IMR-90 (cell line): ENCODE data around the gene ZNF776. TPM values are rescaled to one million over a fixed set of nuclear protein-coding genes. Genes with fewer than 3 reads are reported as not detected.

Source experiments
- ATAC-seq: fragments of 200-7000 bp; cut with Tn5 transposase; 2 replicates; pipeline ENCODE4 v1.9.1; 2020; ENCODE audit warnings: low read depth, mild to moderate bottlenecking, moderate library complexity
- BruUV-seq: library from RNA; stranded (reverse); fragments of 400-500 nt; replicated peaks from 2 replicates; lab custom pipeline; 2021; lab: Mats Ljungman, UMichigan
- CTCF ChIA-PET: fragments of 300-600 bp; formaldehyde crosslinking; extraction: SDS; loops from one replicate; lab custom pipeline; 2021; ENCODE audit warnings: antibody characterized with exemption; lab: Yijun Ruan, JAX
- POLR2A ChIA-PET: fragments of 300-600 bp; sonication (Branson Sonifier 250); formaldehyde crosslinking; loops from one replicate; lab custom pipeline; 2022; ENCODE audit warnings: antibody characterized with exemption; ENCODE audit not compliant: unreplicated experiment; lab: Charles Lee
- DNase-seq: peaks from one replicate; pipeline ENCODE4 v3.0.0; 2013
- H2AFZ ChIP-seq: replicated peaks from 2 replicates; pipeline ENCODE3; 2013; ENCODE audit warnings: low read length, mild to moderate bottlenecking; ENCODE audit not compliant: poor library complexity
- H2AK5ac ChIP-seq: 2 replicates; pipeline ENCODE4 v1.6.1; 2013; ENCODE audit warnings: low read depth, low read length, inconsistent platforms
- H2AK9ac ChIP-seq: replicated peaks from 2 replicates; pipeline ENCODE3; 2013; ENCODE audit warnings: mild to moderate bottlenecking, low read depth, low read length, moderate library complexity; ENCODE audit not compliant: poor library complexity
- H2BK120ac ChIP-seq: 2 replicates; pipeline ENCODE4 v1.6.1; 2013; ENCODE audit warnings: low read depth, low read length, inconsistent platforms
- H2BK15ac ChIP-seq: 3 replicates; pipeline ENCODE4 v1.6.1; 2013; ENCODE audit warnings: low read depth, low read length, inconsistent platforms
- H2BK20ac ChIP-seq: 2 replicates; pipeline ENCODE4 v1.6.1; 2013; ENCODE audit warnings: low read depth, mild to moderate bottlenecking, inconsistent platforms, low read length, moderate library complexity
- H2BK5ac ChIP-seq: 2 replicates; pipeline ENCODE4 v1.6.1; 2013; ENCODE audit warnings: mild to moderate bottlenecking, low read depth, low read length, inconsistent platforms; ENCODE audit not compliant: poor library complexity, severe bottlenecking
- H3K14ac ChIP-seq: replicated peaks from 2 replicates; pipeline ENCODE4 v1.6.1; 2013; ENCODE audit warnings: low read depth, low read length, inconsistent platforms
- H3K18ac ChIP-seq: 2 replicates; pipeline ENCODE4 v1.6.1; 2013; ENCODE audit warnings: low read depth, low read length, control low read depth
- H3K23ac ChIP-seq: 2 replicates; pipeline ENCODE4 v1.6.1; 2013; ENCODE audit warnings: low read depth, low read length, inconsistent platforms
- H3K27ac ChIP-seq: 2 replicates; pipeline ENCODE4 v1.5.1; 2013; ENCODE audit warnings: mild to moderate bottlenecking, control low read depth, low read length; ENCODE audit not compliant: insufficient read depth
- H3K27me3 ChIP-seq: 2 replicates; pipeline ENCODE4 v1.6.1; 2013; ENCODE audit warnings: low read length; ENCODE audit not compliant: control insufficient read depth, insufficient read depth
- H3K36me3 ChIP-seq: 2 replicates; pipeline ENCODE4 v1.6.1; 2013; ENCODE audit warnings: low read length, mixed read lengths; ENCODE audit not compliant: control insufficient read depth, insufficient read depth
- H3K4ac ChIP-seq: 2 replicates; pipeline ENCODE4 v1.6.1; 2013; ENCODE audit warnings: low read depth, low read length, inconsistent platforms
- H3K4me1 ChIP-seq: 2 replicates; pipeline ENCODE4 v1.6.1; 2013; ENCODE audit warnings: low read length, mixed read lengths; ENCODE audit not compliant: control insufficient read depth, insufficient read depth
- H3K4me2 ChIP-seq: 2 replicates; pipeline ENCODE4 v1.6.1; 2013; ENCODE audit warnings: low read depth, mild to moderate bottlenecking, control low read depth, low read length, moderate library complexity
- H3K4me3 ChIP-seq: 2 replicates; pipeline ENCODE4 v1.5.1; 2013; ENCODE audit warnings: low read depth, mild to moderate bottlenecking, control low read depth, low read length, moderate library complexity; ENCODE audit not compliant: insufficient read depth
- H3K56ac ChIP-seq: 2 replicates; pipeline ENCODE4 v1.6.1; 2013; ENCODE audit warnings: low read length, inconsistent platforms; ENCODE audit not compliant: insufficient read depth; ENCODE audit errors: extremely low read depth
- H3K79me1 ChIP-seq, 2 experiments: 2 replicates each; pipeline ENCODE4 v1.6.1; 2013; ENCODE audit warnings: low read length in 2 of 2, inconsistent platforms in 1 of 2, low read depth in 1 of 2
- H3K9ac ChIP-seq: 2 replicates; pipeline ENCODE4 v1.6.1; 2013; ENCODE audit warnings: low read depth, low read length, control low read depth
- H3K9me1 ChIP-seq: 2 replicates; pipeline ENCODE4 v1.6.1; 2013; ENCODE audit warnings: low read length, inconsistent platforms; ENCODE audit not compliant: insufficient read depth
- H3K9me3 ChIP-seq: 2 replicates; pipeline ENCODE4 v1.6.1; 2013; ENCODE audit warnings: low read length; ENCODE audit not compliant: control insufficient read depth, insufficient read depth
- H4K20me1 ChIP-seq: 2 replicates; pipeline ENCODE4 v1.6.1; 2013; ENCODE audit warnings: low read length, inconsistent platforms; ENCODE audit not compliant: insufficient read depth
- H4K5ac ChIP-seq: 2 replicates; pipeline ENCODE4 v1.6.1; 2013; ENCODE audit warnings: mild to moderate bottlenecking, low read depth, low read length, control low read depth
- H4K8ac ChIP-seq, 2 experiments: 2 replicates each; pipeline ENCODE4 v1.6.1; 2013; ENCODE audit warnings: low read depth in 2 of 2, low read length in 2 of 2, control low read depth in 1 of 2, inconsistent platforms in 1 of 2
- H4K91ac ChIP-seq: 2 replicates; pipeline ENCODE4 v1.6.1; 2013; ENCODE audit warnings: low read depth, low read length, inconsistent platforms; ENCODE audit not compliant: insufficient read depth
- BHLHE40 ChIP-seq: fragments of 150-350 bp; IDR thresholded peaks from 2 replicates; pipeline ENCODE4 v1.6.1; 2016; ENCODE audit warnings: mild to moderate bottlenecking, low read depth, low read length
- CEBPB ChIP-seq: IDR thresholded peaks from 2 replicates; pipeline ENCODE4 v1.6.1; 2012; ENCODE audit warnings: low read depth, low read length, improper control_type of control experiment
- CHD1 ChIP-seq: IDR thresholded peaks from 2 replicates; pipeline ENCODE4 v1.6.1; 2012; ENCODE audit warnings: low read depth, low read length, improper control_type of control experiment
- MAFK ChIP-seq: IDR thresholded peaks from 2 replicates; pipeline ENCODE4 v1.6.1; 2012; ENCODE audit warnings: low read depth, low read length, improper control_type of control experiment
- MXI1 ChIP-seq: IDR thresholded peaks from 2 replicates; pipeline ENCODE4 v1.6.1; 2012; ENCODE audit warnings: low read depth, mild to moderate bottlenecking, low read length, moderate library complexity, borderline replicate concordance
- RFX5 ChIP-seq: IDR thresholded peaks from 2 replicates; pipeline ENCODE4 v1.8.0; 2012; ENCODE audit warnings: low read depth, mild to moderate bottlenecking, low read length, moderate library complexity
- SMC3 ChIP-seq: fragments of 150-350 bp; IDR thresholded peaks from 2 replicates; pipeline ENCODE4 v1.6.1; 2016; ENCODE audit warnings: low read depth, mild to moderate bottlenecking, antibody characterized with exemption, low read length, moderate library complexity
- USF2 ChIP-seq: fragments of 150-350 bp; IDR thresholded peaks from 2 replicates; pipeline ENCODE4 v1.6.1; 2017; ENCODE audit warnings: mild to moderate bottlenecking, antibody characterized with exemption, low read length, low read depth
- WGBS, 2 experiments: methylation state at CpG; one replicate each; pipeline versions ENCODE4 v1.1.5 to v1.1.7; 2013; ENCODE audit warnings: missing lambda C conversion rate in 2 of 2; ENCODE audit not compliant: insufficient read length in 1 of 2; ENCODE audit errors: extremely low coverage in 2 of 2; 5-methylcytosine and 5-hydroxymethylcytosine counted together
- dilution Hi-C: fragments of 300-500 bp; cut with HindIII; formaldehyde crosslinking; loops from one replicate; pipeline ENCODE4 v1.14.3; 2018; ENCODE audit warnings: low sequenced_read_pairs; ENCODE audit not compliant: unreplicated experiment
- in situ Hi-C: fragments of 300-500 bp; cut with MboI; formaldehyde crosslinking; loops from 3 replicates; pipeline ENCODE4 v1.14.3; 2019; ENCODE audit warnings: low sequenced_read_pairs, inconsistent platforms, mixed read lengths
- intact Hi-C: fragments of 100-400 bp; cut with micrococcal nuclease; formaldehyde crosslinking; loops from 2 replicates; pipeline ENCODE4 v1.10.0; 2022
- polyA plus RNA-seq, 3 experiments: library from polyadenylated mRNA; depleted of rRNA; stranded (reverse); fragments of >200 nt; gene quantifications; 2 replicates each; pipeline ENCODE4 v1.2.3, GENCODE V29; 2012; ENCODE audit warnings: low replicate concordance in 1 of 3
- total RNA-seq: library from RNA; depleted of rRNA; stranded (reverse); fragments of >200 nt; gene quantifications from 2 replicates; pipeline ENCODE4 v1.2.3, GENCODE V29; 2012
- TF ChIP-seq, protein P1 (sequence below): conservative IDR thresholded peaks from 2 replicates; pipeline ENCODE4 v1.5.1; 2012; ENCODE audit warnings: mild to moderate bottlenecking, low read depth, low read length, improper control_type of control experiment

The ZNF776 gene
- total and polyA plus RNA-seq, 2 of the 4 experiments (the other 2 are of a cell fraction): 4.3 to 14.3 TPM

DNA sequence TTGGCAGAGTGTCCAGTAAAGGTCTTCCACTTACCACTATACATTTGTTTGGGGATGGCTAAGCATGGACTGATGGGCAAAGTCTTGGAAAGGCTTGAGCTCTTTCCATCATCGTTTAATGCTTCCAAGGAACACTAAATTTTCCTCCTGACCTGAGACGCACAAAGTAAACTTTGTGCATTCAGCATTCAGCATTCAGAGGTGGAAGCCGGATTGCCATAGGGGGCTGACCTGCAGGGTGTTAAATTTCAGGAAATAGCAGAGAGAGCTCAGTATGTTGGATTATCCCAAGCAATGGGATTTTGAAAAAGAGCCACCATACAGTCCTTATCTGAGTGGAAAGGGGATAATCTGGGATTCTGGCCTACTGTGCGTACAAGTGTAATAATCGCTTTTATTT is 54.1 kb downstream of the ZNF776 start:
- POLR2A ChIA-PET: no interaction called here
- no peak for ATAC-seq

More for the DNA sequence above, 54.1 kb downstream of the ZNF776 start:
- H2BK20ac ChIP-seq: no peak overlapping the region
- H2BK5ac ChIP-seq: no peak overlapping the region
- H3K56ac ChIP-seq: no peak overlapping the region
- no peak overlapping the region for H2BK15ac ChIP-seq
- no peak overlapping the region for H3K9ac ChIP-seq
- H4K8ac ChIP-seq: no peak overlapping the region
- no peak overlapping the region for H2BK120ac ChIP-seq
- H3K9me1 ChIP-seq: no peaks in the 10 kb centered on the region; the same call in 1 of the 2 replicates
- no peak overlapping the region for H3K4ac ChIP-seq
- no peak overlapping the region for H4K5ac ChIP-seq
- no peak overlapping the region for H2AK9ac ChIP-seq
- intact Hi-C loops (no loop called here), dilution Hi-C loops (no loop called here), in situ Hi-C loops (no loop called here)
- 100% methylated on average over 2 of the region's 5 CpGs; no CpG with 5 or more reads in 1 of the 2 experiments for WGBS, 2 experiments
- no peak overlapping the region for H2AK5ac ChIP-seq
- no peaks in the 10 kb centered on the region for H4K20me1 ChIP-seq
- no peak overlapping the region for H3K4me3 ChIP-seq
- TF ChIP-seq CEBPB (no peak), SMC3 (no peak), CHD1 (no peak), MXI1 (no peak), RFX5 (no peak), USF2 (no peak), MAFK (no peak), BHLHE40 (no peak)
- TF ChIP-seq, protein P1, sequence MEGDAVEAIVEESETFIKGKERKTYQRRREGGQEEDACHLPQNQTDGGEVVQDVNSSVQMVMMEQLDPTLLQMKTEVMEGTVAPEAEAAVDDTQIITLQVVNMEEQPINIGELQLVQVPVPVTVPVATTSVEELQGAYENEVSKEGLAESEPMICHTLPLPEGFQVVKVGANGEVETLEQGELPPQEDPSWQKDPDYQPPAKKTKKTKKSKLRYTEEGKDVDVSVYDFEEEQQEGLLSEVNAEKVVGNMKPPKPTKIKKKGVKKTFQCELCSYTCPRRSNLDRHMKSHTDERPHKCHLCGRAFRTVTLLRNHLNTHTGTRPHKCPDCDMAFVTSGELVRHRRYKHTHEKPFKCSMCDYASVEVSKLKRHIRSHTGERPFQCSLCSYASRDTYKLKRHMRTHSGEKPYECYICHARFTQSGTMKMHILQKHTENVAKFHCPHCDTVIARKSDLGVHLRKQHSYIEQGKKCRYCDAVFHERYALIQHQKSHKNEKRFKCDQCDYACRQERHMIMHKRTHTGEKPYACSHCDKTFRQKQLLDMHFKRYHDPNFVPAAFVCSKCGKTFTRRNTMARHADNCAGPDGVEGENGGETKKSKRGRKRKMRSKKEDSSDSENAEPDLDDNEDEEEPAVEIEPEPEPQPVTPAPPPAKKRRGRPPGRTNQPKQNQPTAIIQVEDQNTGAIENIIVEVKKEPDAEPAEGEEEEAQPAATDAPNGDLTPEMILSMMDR: no peak
- H4K91ac ChIP-seq: no peak overlapping the region
- no TSS peak for BruUV-seq
- H3K9me3 ChIP-seq: no peaks in the 10 kb centered on the region
- peaks cover 19 to 41% of the 10 kb centered on the region in 2 experiments for H3K79me1 ChIP-seq
- no peak overlapping the region for H3K23ac ChIP-seq
- H3K18ac ChIP-seq: no peak overlapping the region
- H3K36me3 ChIP-seq: peaks cover 9% of the 10 kb centered on the region
- no peak overlapping the region for H3K27ac ChIP-seq
- CTCF ChIA-PET: interaction anchor here (0.6 kb wide), 1 partner anchor 395 kb away, joined by 4 read pairs; no protein-coding TSS in a partner anchor
- H3K27me3 ChIP-seq: no peaks in the 10 kb centered on the region
- H2AFZ ChIP-seq: no peak overlapping the region
- H3K14ac ChIP-seq: no peak overlapping the region
- DNase-seq: no peak
- peaks cover 6% of the 10 kb centered on the region for H3K4me1 ChIP-seq
- H3K4me2 ChIP-seq: no peak overlapping the region
